Kidney epithelial cell (primary cell): Measurements from ENCODE around the gene SPSB3. TPM values are rescaled to one million over a fixed set of nuclear protein-coding genes. Genes with fewer than 3 reads are reported as not detected.

Experiments
- DNase-seq: peaks from one replicate; pipeline ENCODE4 v3.0.0-alpha.2; 2010; ENCODE audit warnings: low read depth
- H3K27me3 ChIP-seq: 2 replicates; pipeline ENCODE4 v1.6.0; 2011; ENCODE audit warnings: low read length; ENCODE audit not compliant: control insufficient read depth, insufficient read depth
- H3K36me3 ChIP-seq: 2 replicates; pipeline ENCODE4 v1.5.1; 2011; ENCODE audit warnings: low read length; ENCODE audit not compliant: control insufficient read depth, insufficient read depth
- H3K4me3 ChIP-seq: 2 replicates; pipeline ENCODE4 v1.5.1; 2011; ENCODE audit warnings: low read depth, mild to moderate bottlenecking, control low read depth, low read length
- total RNA-seq: library from RNA; depleted of rRNA; stranded (reverse); fragments of >200 nt; gene quantifications from 2 replicates; pipeline ENCODE4 v1.2.3, GENCODE V29; 2015
- TF ChIP-seq, protein P1 (sequence below): IDR thresholded peaks from 2 replicates; pipeline ENCODE4 v1.5.1; 2011; ENCODE audit warnings: mild to moderate bottlenecking, moderate library complexity, low read length, control low read depth, inconsistent platforms; ENCODE audit not compliant: insufficient read depth, poor library complexity, severe bottlenecking

Gene SPSB3
- total RNA-seq, 1 donor from 2014 or later: 60.6 TPM

- Histone ChIP-seq H3K27me3 (peaks cover 2% of the 10 kb centered on the region), H3K36me3 (no peaks in the 10 kb centered on the region), H3K4me3 (no peak overlapping the region)
- no peak for DNase-seq
- TF ChIP-seq, protein P1, sequence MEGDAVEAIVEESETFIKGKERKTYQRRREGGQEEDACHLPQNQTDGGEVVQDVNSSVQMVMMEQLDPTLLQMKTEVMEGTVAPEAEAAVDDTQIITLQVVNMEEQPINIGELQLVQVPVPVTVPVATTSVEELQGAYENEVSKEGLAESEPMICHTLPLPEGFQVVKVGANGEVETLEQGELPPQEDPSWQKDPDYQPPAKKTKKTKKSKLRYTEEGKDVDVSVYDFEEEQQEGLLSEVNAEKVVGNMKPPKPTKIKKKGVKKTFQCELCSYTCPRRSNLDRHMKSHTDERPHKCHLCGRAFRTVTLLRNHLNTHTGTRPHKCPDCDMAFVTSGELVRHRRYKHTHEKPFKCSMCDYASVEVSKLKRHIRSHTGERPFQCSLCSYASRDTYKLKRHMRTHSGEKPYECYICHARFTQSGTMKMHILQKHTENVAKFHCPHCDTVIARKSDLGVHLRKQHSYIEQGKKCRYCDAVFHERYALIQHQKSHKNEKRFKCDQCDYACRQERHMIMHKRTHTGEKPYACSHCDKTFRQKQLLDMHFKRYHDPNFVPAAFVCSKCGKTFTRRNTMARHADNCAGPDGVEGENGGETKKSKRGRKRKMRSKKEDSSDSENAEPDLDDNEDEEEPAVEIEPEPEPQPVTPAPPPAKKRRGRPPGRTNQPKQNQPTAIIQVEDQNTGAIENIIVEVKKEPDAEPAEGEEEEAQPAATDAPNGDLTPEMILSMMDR: no peak
These were observed 9.0 kb upstream of the SPSB3 start for GRCh38 chr16:1791256-1791942.

DNA sequence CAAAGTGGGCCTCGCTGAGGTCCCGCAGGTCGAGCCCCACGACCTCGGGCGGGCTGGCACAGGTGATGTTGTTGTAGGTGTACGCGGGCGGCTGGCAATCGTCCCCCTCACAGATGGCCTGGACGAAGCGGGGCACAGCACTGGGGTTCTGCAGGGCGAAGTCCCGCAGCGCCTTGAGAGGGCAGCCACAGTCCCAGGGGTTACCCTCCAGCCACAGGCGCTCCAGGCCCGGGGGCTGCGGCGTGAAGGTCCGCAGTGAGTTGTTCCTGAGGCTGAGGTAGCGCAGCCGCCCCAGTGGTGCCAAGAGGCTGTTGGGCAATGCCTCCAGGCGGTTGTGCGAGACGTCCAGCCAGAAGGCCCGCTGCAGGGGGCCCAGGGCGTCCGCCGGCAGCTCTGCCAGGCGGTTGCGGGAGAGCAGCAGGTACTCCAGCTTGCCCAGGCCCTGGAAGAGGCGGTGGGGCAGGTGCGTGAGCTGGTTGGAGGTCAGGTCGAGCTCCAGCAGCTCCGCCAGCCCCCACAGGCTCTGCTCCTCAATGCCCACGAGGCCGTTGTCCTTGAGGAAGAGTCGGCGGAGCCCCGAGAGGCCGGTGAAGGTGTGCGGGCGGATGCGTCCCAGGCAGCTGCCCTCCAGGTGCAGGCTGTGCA lies 8.4 kb upstream of the SPSB3 start:
- peaks cover 2% of the 10 kb centered on the region for H3K27me3 ChIP-seq
- no peaks in the 10 kb centered on the region for H3K36me3 ChIP-seq
- no peak for DNase-seq
- H3K4me3 ChIP-seq: no peak overlapping the region
- TF ChIP-seq, protein P1: no peak

- DNase-seq: no peak
- Histone ChIP-seq H3K36me3 (no peaks in the 10 kb centered on the region), H3K27me3 (peaks cover 2% of the 10 kb centered on the region), H3K4me3 (no peak overlapping the region)
- TF ChIP-seq, protein P1: no peak
These were observed 7.9 kb upstream of the SPSB3 start for GRCh38 chr16:1790261-1790610.

- TF ChIP-seq, protein P1: no peak
- DNase-seq: no peak
- peaks cover 2% of the 10 kb centered on the region for H3K27me3 ChIP-seq
- no peaks in the 10 kb centered on the region for H3K36me3 ChIP-seq
- H3K4me3 ChIP-seq: no peak overlapping the region
These were observed 7.3 kb upstream of the SPSB3 start for GRCh38 chr16:1789643-1790045.

- Histone ChIP-seq H3K4me3 (no peak overlapping the region), H3K36me3 (no peaks in the 10 kb centered on the region), H3K27me3 (no peaks in the 10 kb centered on the region)
- TF ChIP-seq, protein P1: no peak
- DNase-seq: no peak
These were observed 6.3 kb upstream of the SPSB3 start for GRCh38 chr16:1788708-1789100.
